ENCODE results near the gene ZDHHC8. TPM values are rescaled to one million over a fixed set of nuclear protein-coding genes. Genes with fewer than 3 reads are reported as not detected.

The ZDHHC8 gene
- total and polyA plus RNA-seq, 2 donors (not counting 3 experiments of a cell fraction or from before 2014, with no cell fraction given) = 49.8 to 131 TPM

DNA sequence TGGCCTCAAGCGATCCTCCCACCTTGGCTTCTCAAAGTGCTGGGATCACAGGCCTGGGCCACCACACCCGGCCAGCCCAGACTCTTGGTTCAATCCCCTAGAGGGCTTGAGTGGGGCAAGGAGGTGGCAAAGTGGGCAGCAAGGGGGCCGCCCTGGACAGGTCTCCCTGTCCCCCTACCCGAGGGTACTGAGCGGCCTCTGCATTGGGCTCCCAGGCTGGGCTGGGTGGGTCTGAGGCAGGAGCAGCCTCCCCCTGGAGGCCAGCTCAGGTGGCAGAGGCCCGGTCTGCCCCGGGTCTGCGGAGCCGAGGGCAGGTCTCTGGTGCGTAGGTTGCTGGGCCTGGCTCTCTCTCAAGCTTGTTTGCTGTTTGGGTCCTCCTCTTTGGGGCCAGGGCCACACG lies 41.6 kb downstream of the ZDHHC8 start:
- Histone ChIP-seq H3K79me2 (ENCODE audit: control insufficient read depth, insufficient read depth, low read length) (no peaks in the 10 kb centered on the region), H3K9me3 (replicated peaks; ENCODE audit: control insufficient read depth, insufficient read depth, low read length) (no peaks in the 10 kb centered on the region), H2AFZ (ENCODE audit: low read depth, low read length) (no peak overlapping the region), H3K4me2 (ENCODE audit: insufficient read depth, low read length) (no peak overlapping the region), H4K20me1 (replicated peaks; ENCODE audit: control insufficient read depth, extremely low read depth, insufficient read depth, low read length) (no peaks in the 10 kb centered on the region), H3K9me1 (replicated peaks; ENCODE audit: control insufficient read depth, extremely low read depth, insufficient read depth, low read length) (no peaks in the 10 kb centered on the region), H3K4me1 (ENCODE audit: control insufficient read depth, extremely low read depth, insufficient read depth, low read length) (no peaks in the 10 kb centered on the region), H3K27ac (ENCODE audit: insufficient read depth, low read depth, low read length) (no peak overlapping the region), H3K27me3 (ENCODE audit: control insufficient read depth in 2 of 2, insufficient read depth in 2 of 2, low read length in 2 of 2) (no peaks in the 10 kb centered on the region), H3K36me3 (ENCODE audit: control insufficient read depth in 2 of 2, extremely low read depth in 1 of 2, insufficient read depth in 2 of 2, low read length in 2 of 2) (no peaks in the 10 kb centered on the region), H3K4me3 (replicated peaks in 1 of 3; ENCODE audit: insufficient read depth in 1 of 3, low read depth in 1 of 3, low read length in 3 of 3) (no peak overlapping the region), H3K9ac (replicated peaks; ENCODE audit: extremely low read depth, insufficient read depth, low read length) (no peak overlapping the region)
- DNase-seq (ENCODE audit: low read depth, low spot score) = no peak
- no TSS peak for BruUV-seq (replicated peaks)
- dilution Hi-C loops (cut with MboI; ENCODE audit: extremely low pct_ligation_motif_present, low sequenced_read_pairs) (no loop called here), intact Hi-C loops (cut with micrococcal nuclease) (no loop called here)
- FAIRE-seq = no peak
- no peak for TF ChIP-seq POLR2AphosphoS5 (IDR thresholded peaks at IDR 0.05; ENCODE audit: insufficient read depth, low read depth, low read length)
- no peak for TF ChIP-seq GATA2 (IDR thresholded peaks at IDR 0.05; ENCODE audit: insufficient read depth, insufficient read length, low read depth, low read length)
- CTCF ChIA-PET = no interaction called here
- POLR2A ChIA-PET = no interaction called here

DNA sequence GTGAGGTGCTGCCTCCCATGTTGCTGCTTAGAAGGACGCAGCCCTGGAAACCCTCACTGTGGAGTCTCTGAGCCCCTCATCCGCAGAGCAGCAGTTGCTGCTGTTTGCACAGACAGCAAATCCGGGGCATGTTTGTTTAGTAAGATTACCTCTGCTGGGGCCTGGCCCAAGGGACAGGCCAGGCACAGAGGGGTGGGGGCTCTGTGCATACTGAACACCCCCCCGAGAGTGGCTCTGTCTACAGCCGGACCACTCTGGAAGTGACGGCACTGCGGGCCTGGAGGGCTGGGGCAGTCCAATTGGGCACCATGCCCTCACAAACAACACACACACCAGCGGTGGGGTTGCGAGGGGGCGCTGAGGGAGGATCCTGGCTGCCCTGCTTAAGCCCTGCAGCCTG lies 42.2 kb downstream of the ZDHHC8 start:
- Histone ChIP-seq H3K9ac (replicated peaks; ENCODE audit: extremely low read depth, insufficient read depth, low read length) (no peak overlapping the region), H4K20me1 (replicated peaks; ENCODE audit: control insufficient read depth, extremely low read depth, insufficient read depth, low read length) (no peaks in the 10 kb centered on the region), H3K4me3 (replicated peaks in 1 of 3; ENCODE audit: insufficient read depth in 1 of 3, low read depth in 1 of 3, low read length in 3 of 3) (no peak overlapping the region), H3K27me3 (ENCODE audit: control insufficient read depth in 2 of 2, insufficient read depth in 2 of 2, low read length in 2 of 2) (no peaks in the 10 kb centered on the region), H3K9me3 (replicated peaks; ENCODE audit: control insufficient read depth, insufficient read depth, low read length) (no peaks in the 10 kb centered on the region), H3K4me2 (ENCODE audit: insufficient read depth, low read length) (no peak overlapping the region), H3K27ac (ENCODE audit: insufficient read depth, low read depth, low read length) (no peak overlapping the region), H3K36me3 (ENCODE audit: control insufficient read depth in 2 of 2, extremely low read depth in 1 of 2, insufficient read depth in 2 of 2, low read length in 2 of 2) (no peaks in the 10 kb centered on the region), H3K9me1 (replicated peaks; ENCODE audit: control insufficient read depth, extremely low read depth, insufficient read depth, low read length) (no peaks in the 10 kb centered on the region), H2AFZ (ENCODE audit: low read depth, low read length) (no peak overlapping the region), H3K79me2 (ENCODE audit: control insufficient read depth, insufficient read depth, low read length) (no peaks in the 10 kb centered on the region), H3K4me1 (ENCODE audit: control insufficient read depth, extremely low read depth, insufficient read depth, low read length) (no peaks in the 10 kb centered on the region)
- POLR2A ChIA-PET = no interaction called here
- intact Hi-C loops (cut with micrococcal nuclease) (no loop called here), dilution Hi-C loops (cut with MboI; ENCODE audit: extremely low pct_ligation_motif_present, low sequenced_read_pairs) (no loop called here)
- BruUV-seq (replicated peaks) = no TSS peak
- DNase-seq (ENCODE audit: low read depth, low spot score) = no peak
- CTCF ChIA-PET = no interaction called here
- TF ChIP-seq GATA2 (IDR thresholded peaks at IDR 0.05; ENCODE audit: insufficient read depth, insufficient read length, low read depth, low read length) = no peak
- no peak for TF ChIP-seq EZH2 (IDR thresholded peaks at IDR 0.05; ENCODE audit: borderline replicate concordance, low read depth, low read length, severe bottlenecking)
- no peak for TF ChIP-seq MYC (IDR thresholded peaks at IDR 0.05; ENCODE audit: low read depth, low read length)
- TF ChIP-seq, protein P1, sequence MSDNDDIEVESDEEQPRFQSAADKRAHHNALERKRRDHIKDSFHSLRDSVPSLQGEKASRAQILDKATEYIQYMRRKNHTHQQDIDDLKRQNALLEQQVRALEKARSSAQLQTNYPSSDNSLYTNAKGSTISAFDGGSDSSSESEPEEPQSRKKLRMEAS (IDR thresholded peaks at IDR 0.05; ENCODE audit: insufficient read depth, insufficient read length) = no peak
- TF ChIP-seq, protein P2, sequence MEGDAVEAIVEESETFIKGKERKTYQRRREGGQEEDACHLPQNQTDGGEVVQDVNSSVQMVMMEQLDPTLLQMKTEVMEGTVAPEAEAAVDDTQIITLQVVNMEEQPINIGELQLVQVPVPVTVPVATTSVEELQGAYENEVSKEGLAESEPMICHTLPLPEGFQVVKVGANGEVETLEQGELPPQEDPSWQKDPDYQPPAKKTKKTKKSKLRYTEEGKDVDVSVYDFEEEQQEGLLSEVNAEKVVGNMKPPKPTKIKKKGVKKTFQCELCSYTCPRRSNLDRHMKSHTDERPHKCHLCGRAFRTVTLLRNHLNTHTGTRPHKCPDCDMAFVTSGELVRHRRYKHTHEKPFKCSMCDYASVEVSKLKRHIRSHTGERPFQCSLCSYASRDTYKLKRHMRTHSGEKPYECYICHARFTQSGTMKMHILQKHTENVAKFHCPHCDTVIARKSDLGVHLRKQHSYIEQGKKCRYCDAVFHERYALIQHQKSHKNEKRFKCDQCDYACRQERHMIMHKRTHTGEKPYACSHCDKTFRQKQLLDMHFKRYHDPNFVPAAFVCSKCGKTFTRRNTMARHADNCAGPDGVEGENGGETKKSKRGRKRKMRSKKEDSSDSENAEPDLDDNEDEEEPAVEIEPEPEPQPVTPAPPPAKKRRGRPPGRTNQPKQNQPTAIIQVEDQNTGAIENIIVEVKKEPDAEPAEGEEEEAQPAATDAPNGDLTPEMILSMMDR (IDR thresholded peaks at IDR 0.05; ENCODE audit: extremely low read depth in 1 of 2, insufficient read depth in 1 of 2, low read depth in 1 of 2, low read length in 2 of 2) = no peak
- TF ChIP-seq POLR2A (IDR thresholded peaks at IDR 0.05; ENCODE audit: low read depth, low read length) = no peak
- TF ChIP-seq POLR2AphosphoS5 (IDR thresholded peaks at IDR 0.05; ENCODE audit: insufficient read depth, low read depth, low read length) = no peak
- no peak for TF ChIP-seq JUN (IDR thresholded peaks at IDR 0.05; ENCODE audit: borderline replicate concordance, insufficient read depth, insufficient read length, low read depth)
- TF ChIP-seq FOS (IDR thresholded peaks at IDR 0.05; ENCODE audit: borderline replicate concordance, insufficient read depth, low read length) = no peak
- FAIRE-seq = no peak
